Measurements from ENCODE around the gene FSD1.

DNA sequence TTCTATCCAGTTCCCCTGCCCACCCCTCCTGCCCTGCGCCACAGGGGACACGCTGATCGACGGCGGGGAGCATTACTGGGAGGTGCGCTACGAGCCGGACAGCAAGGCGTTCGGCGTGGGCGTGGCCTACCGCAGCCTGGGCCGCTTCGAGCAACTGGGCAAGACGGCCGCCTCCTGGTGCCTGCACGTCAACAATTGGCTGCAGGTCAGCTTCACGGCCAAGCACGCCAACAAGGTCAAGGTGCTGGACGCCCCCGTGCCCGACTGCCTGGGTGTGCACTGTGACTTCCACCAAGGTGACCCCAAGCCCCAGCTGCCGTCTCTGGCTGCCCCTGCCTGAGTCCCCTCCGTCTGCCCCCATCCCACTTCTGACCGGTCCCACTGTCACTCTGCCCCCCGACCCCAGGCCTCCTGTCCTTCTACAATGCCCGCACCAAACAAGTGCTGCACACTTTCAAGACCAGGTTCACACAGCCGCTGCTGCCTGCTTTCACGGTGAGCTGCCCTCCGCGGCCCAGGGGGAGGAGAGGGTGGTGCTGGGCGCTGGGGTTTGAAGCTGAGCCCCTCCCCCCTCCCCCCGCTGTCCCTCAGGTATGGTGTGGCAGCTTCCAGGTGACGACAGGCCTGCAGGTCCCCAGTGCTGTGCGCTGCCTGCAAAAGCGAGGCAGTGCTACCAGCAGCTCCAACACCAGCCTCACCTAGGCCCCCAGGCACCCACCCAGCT lies 18.7 kb downstream of the FSD1 start:
- TF ChIP-seq, protein P1, sequence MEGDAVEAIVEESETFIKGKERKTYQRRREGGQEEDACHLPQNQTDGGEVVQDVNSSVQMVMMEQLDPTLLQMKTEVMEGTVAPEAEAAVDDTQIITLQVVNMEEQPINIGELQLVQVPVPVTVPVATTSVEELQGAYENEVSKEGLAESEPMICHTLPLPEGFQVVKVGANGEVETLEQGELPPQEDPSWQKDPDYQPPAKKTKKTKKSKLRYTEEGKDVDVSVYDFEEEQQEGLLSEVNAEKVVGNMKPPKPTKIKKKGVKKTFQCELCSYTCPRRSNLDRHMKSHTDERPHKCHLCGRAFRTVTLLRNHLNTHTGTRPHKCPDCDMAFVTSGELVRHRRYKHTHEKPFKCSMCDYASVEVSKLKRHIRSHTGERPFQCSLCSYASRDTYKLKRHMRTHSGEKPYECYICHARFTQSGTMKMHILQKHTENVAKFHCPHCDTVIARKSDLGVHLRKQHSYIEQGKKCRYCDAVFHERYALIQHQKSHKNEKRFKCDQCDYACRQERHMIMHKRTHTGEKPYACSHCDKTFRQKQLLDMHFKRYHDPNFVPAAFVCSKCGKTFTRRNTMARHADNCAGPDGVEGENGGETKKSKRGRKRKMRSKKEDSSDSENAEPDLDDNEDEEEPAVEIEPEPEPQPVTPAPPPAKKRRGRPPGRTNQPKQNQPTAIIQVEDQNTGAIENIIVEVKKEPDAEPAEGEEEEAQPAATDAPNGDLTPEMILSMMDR (IDR thresholded peaks at IDR 0.05 in 8 of 11, conservative IDR thresholded peaks at IDR 0.05 in 3 of 11), result no peak
- TF ChIP-seq POLR2A (IDR thresholded peaks at IDR 0.05) (no peak), POLR2AphosphoS5 (IDR thresholded peaks at IDR 0.05) (no peak)

All from spleen (tissue), 7 donors.